Measurements from ENCODE around the gene PPIC.

PPIC gene

DNA sequence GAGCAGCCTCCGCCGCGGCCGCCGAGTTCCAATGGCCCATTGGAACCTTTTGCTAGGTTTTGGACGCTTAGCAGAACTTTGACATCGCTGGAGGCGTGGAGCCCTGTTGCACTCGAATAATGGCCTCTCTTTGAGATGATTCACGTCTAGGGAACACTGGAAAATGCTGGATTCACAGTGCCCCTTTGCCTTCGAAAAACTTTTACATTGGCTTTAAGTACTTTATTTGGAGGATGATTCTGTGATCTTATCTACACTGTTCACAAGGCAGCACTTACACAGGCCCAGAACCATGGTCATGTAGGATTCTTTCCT lies 536 bp upstream of the PPIC start:
- peaks cover 7% of the 10 kb centered on the region for H3K4me1 Mint-ChIP-seq (ENCODE audit: low read depth)

GRCh38 chr5:123035918-123036390 lies 571 bp downstream of the PPIC start:
- no peaks in the 10 kb centered on the region for H3K36me3 Mint-ChIP-seq (ENCODE audit: low read depth)
- H3K27ac Mint-ChIP-seq = no peak overlapping the region
- H3K9me3 Mint-ChIP-seq = no peaks in the 10 kb centered on the region
- peaks cover 60% of the 10 kb centered on the region for H3K27me3 Mint-ChIP-seq (ENCODE audit: low read depth)
- H3K4me3 Mint-ChIP-seq = no peak overlapping the region
- peaks cover 7% of the 10 kb centered on the region for H3K4me1 Mint-ChIP-seq (ENCODE audit: low read depth)

More for the DNA sequence above, 536 bp upstream of the PPIC start:
- Mint-ChIP-seq H3K4me3 (no peak overlapping the region), H3K27me3 (ENCODE audit: low read depth) (peaks cover 69% of the 10 kb centered on the region), H3K36me3 (ENCODE audit: low read depth) (no peaks in the 10 kb centered on the region), H3K9me3 (no peaks in the 10 kb centered on the region), H3K27ac (no peak overlapping the region)

- peak overlapping the region; percentile 14 for H3K4me3 Mint-ChIP-seq
- H3K9me3 Mint-ChIP-seq = no peaks in the 10 kb centered on the region
- peaks cover 7% of the 10 kb centered on the region for H3K4me1 Mint-ChIP-seq (ENCODE audit: low read depth)
- H3K27ac Mint-ChIP-seq = no peak overlapping the region
- peaks cover 65% of the 10 kb centered on the region for H3K27me3 Mint-ChIP-seq (ENCODE audit: low read depth)
- no peaks in the 10 kb centered on the region for H3K36me3 Mint-ChIP-seq (ENCODE audit: low read depth)
Measured at GRCh38 chr5:123035360-123035917, 1.1 kb downstream of the PPIC start.

DNA sequence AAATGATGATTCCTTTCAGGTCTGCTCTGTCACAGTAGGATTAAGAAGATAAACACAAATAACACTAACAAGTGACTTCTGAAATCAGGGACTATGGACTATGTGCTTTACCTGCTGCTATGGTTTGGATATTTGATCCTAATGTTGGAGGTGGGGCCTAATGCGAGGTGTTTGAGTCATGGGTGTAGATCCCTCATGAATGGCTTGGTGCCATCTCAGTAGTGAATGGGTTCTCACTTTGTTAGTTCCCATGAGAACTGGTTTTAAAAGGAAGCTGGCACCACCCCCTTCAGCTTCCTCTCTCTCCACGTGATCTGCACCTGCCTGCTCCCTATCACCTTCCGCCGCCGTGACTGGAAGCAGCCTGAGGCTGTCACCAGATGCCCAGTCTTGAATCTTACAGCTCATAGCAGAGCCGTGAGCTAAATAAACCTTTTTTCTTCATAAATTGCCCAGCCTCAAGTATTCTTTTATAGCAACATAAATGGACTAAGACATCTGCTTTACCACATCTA lies 3.3 kb downstream of the PPIC start:
- Mint-ChIP-seq H3K9me3 (no peaks in the 10 kb centered on the region), H3K27ac (no peak overlapping the region), H3K4me3 (no peak overlapping the region), H3K4me1 (ENCODE audit: low read depth) (peaks cover 7% of the 10 kb centered on the region), H3K36me3 (ENCODE audit: low read depth) (no peaks in the 10 kb centered on the region), H3K27me3 (ENCODE audit: low read depth) (peaks cover 57% of the 10 kb centered on the region)

- H3K4me1 Mint-ChIP-seq (ENCODE audit: low read depth) = no peaks in the 10 kb centered on the region
- H3K4me3 Mint-ChIP-seq = no peak overlapping the region
- H3K27ac Mint-ChIP-seq = no peak overlapping the region
- no peaks in the 10 kb centered on the region for H3K9me3 Mint-ChIP-seq
- H3K36me3 Mint-ChIP-seq (ENCODE audit: low read depth) = no peaks in the 10 kb centered on the region
- peaks cover 21% of the 10 kb centered on the region for H3K27me3 Mint-ChIP-seq (ENCODE audit: low read depth)
Measured at GRCh38 chr5:123028222-123028621, 8.3 kb downstream of the PPIC start.

- Mint-ChIP-seq H3K27ac (no peak overlapping the region), H3K27me3 (ENCODE audit: low read depth) (no peaks in the 10 kb centered on the region), H3K4me1 (ENCODE audit: low read depth) (no peaks in the 10 kb centered on the region), H3K36me3 (ENCODE audit: low read depth) (no peaks in the 10 kb centered on the region), H3K4me3 (no peak overlapping the region), H3K9me3 (no peaks in the 10 kb centered on the region)
Measured at GRCh38 chr5:123014689-123015088, 21.8 kb downstream of the PPIC start.

- Mint-ChIP-seq H3K36me3 (ENCODE audit: low read depth) (no peaks in the 10 kb centered on the region), H3K27me3 (ENCODE audit: low read depth) (no peaks in the 10 kb centered on the region), H3K9me3 (no peaks in the 10 kb centered on the region), H3K4me3 (no peak overlapping the region), H3K4me1 (ENCODE audit: low read depth) (no peaks in the 10 kb centered on the region), H3K27ac (no peak overlapping the region)
Measured at GRCh38 chr5:123012321-123012720, 24.2 kb downstream of the PPIC start.

DNA sequence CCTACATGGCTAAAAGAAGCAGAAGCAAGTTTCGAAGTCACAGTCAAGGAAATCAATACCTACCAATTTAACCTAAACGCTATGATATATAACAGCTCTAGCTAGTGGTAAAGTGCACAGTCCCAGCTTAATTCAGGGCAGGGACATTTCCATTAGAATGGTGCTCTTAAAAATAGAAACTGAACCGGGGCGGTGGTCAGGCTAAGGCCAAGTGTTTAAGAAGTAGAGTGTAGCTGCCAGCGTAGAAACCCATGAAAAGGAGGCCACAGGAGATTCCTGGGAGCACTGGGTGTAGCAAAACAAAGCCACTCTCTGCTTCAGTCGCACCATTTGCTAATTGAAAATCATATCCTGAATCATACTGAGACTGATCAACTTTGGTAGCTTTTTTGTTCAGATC lies 28.8 kb downstream of the PPIC start:
- no peaks in the 10 kb centered on the region for H3K4me1 Mint-ChIP-seq (ENCODE audit: low read depth)
- H3K36me3 Mint-ChIP-seq (ENCODE audit: low read depth) = no peaks in the 10 kb centered on the region
- H3K27me3 Mint-ChIP-seq (ENCODE audit: low read depth) = peaks cover 4% of the 10 kb centered on the region
- no peaks in the 10 kb centered on the region for H3K9me3 Mint-ChIP-seq
- no peak overlapping the region for H3K27ac Mint-ChIP-seq
- no peak overlapping the region for H3K4me3 Mint-ChIP-seq

DNA sequence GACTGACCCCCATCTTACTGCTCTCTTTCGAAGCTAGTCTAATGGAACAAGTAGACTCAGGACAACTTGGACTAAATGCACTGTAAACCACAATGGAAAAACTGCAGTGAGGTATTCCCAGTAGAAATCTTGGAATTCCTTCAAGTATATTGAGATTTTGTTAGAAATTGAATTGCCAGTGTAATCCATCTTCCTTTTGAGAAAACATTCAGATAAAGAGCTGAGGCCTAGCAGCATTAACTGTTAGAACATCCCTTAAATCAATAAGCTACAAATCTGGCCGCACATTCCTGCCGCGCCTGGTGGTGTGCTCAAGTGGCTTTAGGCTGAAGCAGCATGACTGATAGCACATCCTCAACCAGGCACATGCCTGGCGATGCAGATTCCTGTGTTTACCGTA lies 29.3 kb downstream of the PPIC start:
- H3K4me3 Mint-ChIP-seq = no peak overlapping the region
- no peaks in the 10 kb centered on the region for H3K36me3 Mint-ChIP-seq (ENCODE audit: low read depth)
- H3K27me3 Mint-ChIP-seq (ENCODE audit: low read depth) = peaks cover 4% of the 10 kb centered on the region
- H3K27ac Mint-ChIP-seq = no peak overlapping the region
- no peaks in the 10 kb centered on the region for H3K4me1 Mint-ChIP-seq (ENCODE audit: low read depth)
- no peaks in the 10 kb centered on the region for H3K9me3 Mint-ChIP-seq

DNA sequence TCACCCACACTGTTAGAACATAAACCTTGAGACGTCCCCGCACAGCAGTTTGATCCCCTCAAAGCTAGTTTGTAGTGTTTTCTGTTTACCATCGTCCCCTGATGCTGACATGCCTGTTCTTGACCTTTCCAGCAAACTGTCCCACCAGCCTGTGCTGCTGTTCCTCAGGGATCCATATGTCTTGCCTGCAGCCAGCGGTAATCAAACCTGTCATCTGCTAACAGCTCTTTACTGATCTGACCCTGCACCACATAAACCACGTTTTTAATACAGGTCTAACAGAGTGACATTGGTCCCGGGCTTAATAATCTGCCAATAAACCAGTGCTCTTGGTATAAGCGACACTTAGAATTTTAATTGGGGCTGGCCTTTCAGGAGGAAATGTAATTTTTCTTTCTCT lies 34.7 kb downstream of the PPIC start:
- H3K4me3 Mint-ChIP-seq = no peak overlapping the region
- no peaks in the 10 kb centered on the region for H3K4me1 Mint-ChIP-seq (ENCODE audit: low read depth)
- no peak overlapping the region for H3K27ac Mint-ChIP-seq

DNA sequence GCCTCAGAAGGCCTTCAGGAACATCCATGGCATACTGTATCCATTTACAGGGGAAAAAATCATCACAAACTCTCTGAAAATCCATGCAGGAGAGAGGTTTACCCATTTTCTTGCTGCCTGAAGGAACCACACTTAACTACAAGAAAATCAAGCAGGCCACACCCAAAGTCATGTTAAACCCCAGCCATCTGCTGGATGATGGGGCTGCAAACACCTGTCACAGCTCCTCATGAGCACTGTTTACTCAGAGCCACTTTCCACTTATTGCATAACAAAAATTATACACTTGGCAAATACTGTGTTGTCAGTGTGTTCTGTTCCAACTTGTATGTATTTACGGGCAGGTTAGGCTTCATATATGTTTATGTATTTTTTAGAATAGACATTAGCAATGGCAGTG lies 35.8 kb downstream of the PPIC start:
- H3K9me3 Mint-ChIP-seq = no peaks in the 10 kb centered on the region
- H3K36me3 Mint-ChIP-seq (ENCODE audit: low read depth) = no peaks in the 10 kb centered on the region
- no peaks in the 10 kb centered on the region for H3K4me1 Mint-ChIP-seq (ENCODE audit: low read depth)
- no peak overlapping the region for H3K27ac Mint-ChIP-seq
- peaks cover 4% of the 10 kb centered on the region for H3K27me3 Mint-ChIP-seq (ENCODE audit: low read depth)
- H3K4me3 Mint-ChIP-seq = no peak overlapping the region

More for the DNA sequence above, 34.7 kb downstream of the PPIC start:
- peaks cover 4% of the 10 kb centered on the region for H3K27me3 Mint-ChIP-seq (ENCODE audit: low read depth)
- H3K36me3 Mint-ChIP-seq (ENCODE audit: low read depth) = no peaks in the 10 kb centered on the region
- no peaks in the 10 kb centered on the region for H3K9me3 Mint-ChIP-seq

DNA sequence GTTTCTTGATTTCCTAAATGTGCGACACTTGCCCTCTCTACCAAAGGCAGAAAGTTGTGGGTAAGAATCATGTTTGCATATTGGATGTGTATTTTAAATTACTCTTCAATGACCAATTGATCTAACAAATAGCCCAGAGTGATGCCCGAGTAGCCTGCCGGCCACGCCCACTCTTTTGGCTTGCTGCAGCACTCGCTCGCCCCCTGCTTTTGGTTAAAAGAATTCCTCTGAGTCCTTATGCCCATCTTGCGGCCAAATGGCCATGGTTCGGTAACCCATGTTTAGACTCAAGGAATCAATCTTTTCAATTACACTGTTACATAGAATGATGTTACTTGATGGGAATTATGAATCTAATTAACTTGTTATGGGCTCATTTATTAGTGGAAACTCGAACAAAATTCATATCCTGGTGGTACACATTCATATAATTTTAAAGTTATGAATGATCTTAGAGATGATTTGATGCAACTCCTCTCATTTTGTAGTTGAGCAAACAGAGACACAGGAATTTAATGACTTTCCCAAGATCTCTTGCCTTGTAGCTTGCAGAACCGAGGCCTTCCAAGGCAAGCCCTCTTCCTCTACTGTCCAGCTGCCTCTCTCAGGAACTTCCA lies 36.5 kb downstream of the PPIC start:
- Mint-ChIP-seq H3K9me3 (no peaks in the 10 kb centered on the region), H3K36me3 (ENCODE audit: low read depth) (no peaks in the 10 kb centered on the region)

GRCh38 chr5:122997294-122997693 lies 39.2 kb downstream of the PPIC start:
- Mint-ChIP-seq H3K4me3 (no peak overlapping the region), H3K9me3 (no peaks in the 10 kb centered on the region), H3K4me1 (ENCODE audit: low read depth) (no peaks in the 10 kb centered on the region), H3K27me3 (ENCODE audit: low read depth) (no peaks in the 10 kb centered on the region), H3K27ac (no peak overlapping the region), H3K36me3 (ENCODE audit: low read depth) (no peaks in the 10 kb centered on the region)

More for the DNA sequence above, 36.5 kb downstream of the PPIC start:
- Mint-ChIP-seq H3K4me3 (no peak overlapping the region), H3K27me3 (ENCODE audit: low read depth) (peaks cover 4% of the 10 kb centered on the region), H3K27ac (no peak overlapping the region), H3K4me1 (ENCODE audit: low read depth) (no peaks in the 10 kb centered on the region)

DNA sequence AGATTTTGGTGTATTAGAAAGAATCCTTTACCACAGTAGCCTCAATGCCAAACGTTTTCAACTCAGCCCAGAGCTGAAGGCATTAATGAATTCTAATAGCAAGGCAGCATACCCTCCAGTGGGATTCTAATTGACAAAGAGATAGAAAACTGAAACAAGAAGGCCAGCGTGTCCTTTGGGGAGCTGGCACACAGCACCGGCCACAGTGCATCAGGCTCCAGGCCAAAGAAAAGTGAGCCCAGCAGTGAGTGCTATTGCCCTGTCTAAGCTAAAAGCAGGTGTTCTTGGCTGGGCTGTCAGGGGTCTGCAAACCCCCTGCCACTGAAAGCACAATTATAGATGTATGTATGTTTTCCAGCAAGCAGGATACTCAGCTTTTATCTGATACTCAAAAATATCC lies 40.4 kb downstream of the PPIC start:
- Mint-ChIP-seq H3K36me3 (ENCODE audit: low read depth) (no peaks in the 10 kb centered on the region), H3K4me3 (no peak overlapping the region), H3K27ac (no peak overlapping the region), H3K9me3 (no peaks in the 10 kb centered on the region), H3K27me3 (ENCODE audit: low read depth) (no peaks in the 10 kb centered on the region), H3K4me1 (ENCODE audit: low read depth) (no peaks in the 10 kb centered on the region)

DNA sequence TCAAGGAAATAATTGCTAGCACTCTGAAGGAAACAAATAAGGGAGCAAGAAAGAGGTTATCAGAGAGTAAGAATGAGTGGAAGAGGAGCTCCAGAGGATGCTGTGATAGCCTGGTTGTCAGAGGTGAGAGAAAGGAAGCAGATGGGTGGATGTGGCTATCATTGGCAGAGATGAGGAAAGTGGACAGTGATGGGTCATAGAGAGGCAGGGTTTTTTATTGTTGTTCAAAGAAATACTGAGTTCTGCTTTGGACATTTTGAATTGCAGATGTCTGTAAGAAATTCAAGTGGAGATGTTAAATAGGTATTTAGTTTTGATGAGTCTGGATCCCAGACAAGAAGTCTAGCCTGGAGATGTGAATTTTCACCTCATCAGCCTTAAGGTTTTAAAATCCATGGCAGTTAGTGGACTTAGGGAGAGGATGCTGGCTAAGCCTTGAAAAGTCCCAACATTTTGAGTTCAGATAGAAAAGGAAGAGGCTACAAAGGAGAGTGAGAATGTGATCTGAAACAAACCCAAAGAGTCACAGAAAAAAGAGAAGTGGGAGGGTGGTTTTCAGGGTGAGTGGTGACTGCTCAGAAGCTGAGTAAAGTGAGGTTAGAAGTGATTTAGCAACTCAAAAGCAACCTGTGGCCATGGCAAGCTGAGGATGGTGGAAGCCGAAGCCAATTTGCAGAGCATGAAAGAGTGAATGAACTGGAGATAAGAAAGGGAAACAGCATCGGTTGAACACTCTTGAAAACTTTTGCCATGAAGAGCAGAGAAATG lies 50.4 kb downstream of the PPIC start:
- Mint-ChIP-seq H3K4me3 (no peak overlapping the region), H3K27ac (no peak overlapping the region), H3K27me3 (ENCODE audit: low read depth) (peaks cover 4% of the 10 kb centered on the region), H3K9me3 (no peaks in the 10 kb centered on the region), H3K4me1 (ENCODE audit: low read depth) (no peaks in the 10 kb centered on the region), H3K36me3 (ENCODE audit: low read depth) (no peaks in the 10 kb centered on the region)
